HepG2 (cell line): ENCODE data around the gene C5AR2. TPM values are rescaled to one million over a fixed set of nuclear protein-coding genes. Genes with fewer than 3 reads are reported as not detected.
"Not testable (repeated sequence)": the region's sequence is repeated elsewhere in the genome, so short reads cannot be mapped to it uniquely, and the experiment has no call there.

Experiments used
- ATAC-seq: fragments of 200-7000 bp; cut with Tn5 transposase; 3 replicates; pipeline ENCODE4 v1.9.1; 2020; ENCODE audit warnings: mild to moderate bottlenecking, moderate library complexity
- BruUV-seq: library from RNA; stranded (reverse); fragments of 400-500 nt; replicated peaks from 2 replicates; lab custom pipeline; 2021; lab: Mats Ljungman, UMichigan
- CTCF ChIA-PET: fragments of 300-600 bp; formaldehyde crosslinking; extraction: SDS; loops from one replicate; lab custom pipeline; 2021; ENCODE audit warnings: low total read pairs, inconsistent platforms, low intra/inter-chr PET ratio; lab: Yijun Ruan, JAX
- POLR2A ChIA-PET: fragments of 350-600 bp; sonication (Branson Sonifier 250); formaldehyde crosslinking; loops from one replicate; lab custom pipeline; 2020; ENCODE audit warnings: antibody characterized with exemption, inconsistent platforms; lab: Yijun Ruan, JAX
- DNase-seq: peaks from one replicate; pipeline ENCODE4 v3.0.0-alpha.2; 2015; ENCODE audit warnings: low spot score
- FAIRE-seq: peaks from 3 replicates; lab custom pipeline; 2011; peaks lifted over from hg19 to GRCh38; lab: Jason Lieb, UNC
- H2AFZ ChIP-seq: one replicate; pipeline ENCODE4 v1.6.1; 2011; ENCODE audit warnings: low read length, inconsistent platforms
- H3K27ac ChIP-seq: fragments of 300-600 bp; 3 replicates; pipeline ENCODE4 v1.8.0; 2011; ENCODE audit warnings: mixed run types, mild to moderate bottlenecking, mixed read lengths, low read length, inconsistent platforms; ENCODE audit not compliant: insufficient read depth; ENCODE audit errors: extremely low read length
- H3K27me3 ChIP-seq, 2 experiments: fragments of 200-600 bp in 1 of 2; 2 replicates in 1 of 2; 3 replicates in 1 of 2; pipeline versions ENCODE4 v1.6.0 to v1.8.0; 2011; ENCODE audit warnings: low read length in 2 of 2, mild to moderate bottlenecking in 2 of 2, moderate library complexity in 2 of 2, inconsistent platforms in 1 of 2; ENCODE audit not compliant: insufficient read depth in 2 of 2, control insufficient read depth in 1 of 2
- H3K36me3 ChIP-seq, 2 experiments: fragments of 200-600 bp in 1 of 2; replicated peaks in 1 of 2; 2 replicates in 1 of 2; 3 replicates in 1 of 2; pipeline versions ENCODE4 v1.5.1 to v1.8.0; 2011; ENCODE audit warnings: low read length in 2 of 2, inconsistent platforms in 1 of 2; ENCODE audit not compliant: insufficient read depth in 2 of 2, control insufficient read depth in 1 of 2
- H3K4me1 ChIP-seq: 2 replicates; pipeline ENCODE4 v1.5.1; 2012; ENCODE audit warnings: low read length, inconsistent platforms; ENCODE audit not compliant: insufficient read depth
- H3K4me2 ChIP-seq: 2 replicates; pipeline ENCODE4 v1.6.0; 2011; ENCODE audit warnings: low read depth, low read length, inconsistent platforms
- H3K4me3 ChIP-seq, 3 experiments: fragments of 200-600 bp in 1 of 3; sonication (generic), shearing (Covaris generic) in 1 of 3; replicated peaks in 1 of 3; 2 replicates each; pipeline ENCODE4 v1.5.1; 2011 to 2016; ENCODE audit warnings: low read length in 3 of 3, inconsistent platforms in 2 of 3, low read depth in 2 of 3, mild to moderate bottlenecking in 2 of 3, control low read depth in 1 of 3, mixed read lengths in 1 of 3; ENCODE audit not compliant: insufficient read depth in 1 of 3
- H3K79me2 ChIP-seq: one replicate; pipeline ENCODE4 v1.6.1; 2011; ENCODE audit warnings: low read length, inconsistent platforms; ENCODE audit not compliant: insufficient read depth
- H3K9ac ChIP-seq: 2 replicates; pipeline ENCODE4 v1.6.0; 2011; ENCODE audit warnings: mild to moderate bottlenecking, low read depth, low read length, inconsistent platforms; ENCODE audit not compliant: insufficient read depth
- H3K9me3 ChIP-seq: 2 replicates; pipeline ENCODE4 v1.5.1; 2012; ENCODE audit warnings: mild to moderate bottlenecking, low read length
- H4K20me1 ChIP-seq: 2 replicates; pipeline ENCODE4 v1.6.0; 2011; ENCODE audit warnings: inconsistent platforms, mild to moderate bottlenecking, low read length, moderate library complexity; ENCODE audit not compliant: insufficient read depth
- THAP11 ChIP-seq: IDR thresholded peaks from 2 replicates; pipeline ENCODE4 v1.6.1; 2016; ENCODE audit warnings: missing biosample characterization, missing genetic modification reagents
- ZNF143 ChIP-seq: sonication (generic); formaldehyde crosslinking; IDR thresholded peaks from 2 replicates; pipeline ENCODE4 v1.4.0; 2020; ENCODE audit warnings: missing genetic modification reagents
- ZNF180 ChIP-seq: sonication (generic); formaldehyde crosslinking; IDR thresholded peaks from 2 replicates; pipeline ENCODE4 v1.4.0; 2020; ENCODE audit warnings: low read depth, missing genetic modification reagents, borderline replicate concordance
- whole genome bisulfite sequencing: methylation state at CpG from one replicate; pipeline ENCODE4 v1.1.6; 2017; ENCODE audit warnings: low lambda C conversion rate; 5-methylcytosine and 5-hydroxymethylcytosine counted together
- in situ Hi-C: cut with HindIII; loops from 2 replicates; pipeline ENCODE4 v1.10.0; 2017; ENCODE audit warnings: low pct_unique_long_range_greater_than_20kb; ENCODE audit not compliant: extremely low pct_ligation_motif_present
- intact Hi-C: fragments of 100-400 bp; cut with micrococcal nuclease; formaldehyde crosslinking; loops from one replicate; pipeline ENCODE4 v1.10.0; 2022; ENCODE audit not compliant: unreplicated experiment
- polyA plus RNA-seq, 8 experiments: library from polyadenylated mRNA; depleted of rRNA in 3 of 8; stranded (reverse) in 7 of 8; unstranded in 1 of 8; fragments of >200 nt; fragmentation: Illumina TruSeq in 4 of 8; extraction: Trizol in 4 of 8; gene quantifications; 2 replicates each; pipeline versions ENCODE4 v1.2.1 to v1.2.3, GENCODE V29; 2011 to 2016; ENCODE audit warnings: low read depth in 4 of 8, missing spikeins in 1 of 8, mixed read lengths in 1 of 8; ENCODE audit not compliant: insufficient read depth in 1 of 8
- total RNA-seq, 5 experiments: library from RNA; depleted of rRNA; stranded (reverse); fragments of >200 nt; fragmentation: Illumina TruSeq; extraction: Trizol; gene quantifications; 2 replicates each; pipeline ENCODE4 v1.2.3, GENCODE V29; 2016; ENCODE audit warnings: low read depth in 1 of 5
- TF ChIP-seq, protein P1 (sequence below), 2 experiments: sonication (generic) in 1 of 2; formaldehyde crosslinking in 1 of 2; IDR thresholded peaks; 2 replicates each; pipeline versions ENCODE4 v1.6.1 to v1.9.0; 2014 to 2022; ENCODE audit warnings: antibody characterized with exemption in 1 of 2, borderline replicate concordance in 1 of 2, inconsistent platforms in 1 of 2, low read depth in 1 of 2, missing genetic modification reagents in 1 of 2

Gene C5AR2
- total and polyA plus RNA-seq, 2 of the 13 experiments (the other 11 are each of a cell fraction or from before 2014, with no cell fraction given), result 0.09 to 0.24 TPM

DNA sequence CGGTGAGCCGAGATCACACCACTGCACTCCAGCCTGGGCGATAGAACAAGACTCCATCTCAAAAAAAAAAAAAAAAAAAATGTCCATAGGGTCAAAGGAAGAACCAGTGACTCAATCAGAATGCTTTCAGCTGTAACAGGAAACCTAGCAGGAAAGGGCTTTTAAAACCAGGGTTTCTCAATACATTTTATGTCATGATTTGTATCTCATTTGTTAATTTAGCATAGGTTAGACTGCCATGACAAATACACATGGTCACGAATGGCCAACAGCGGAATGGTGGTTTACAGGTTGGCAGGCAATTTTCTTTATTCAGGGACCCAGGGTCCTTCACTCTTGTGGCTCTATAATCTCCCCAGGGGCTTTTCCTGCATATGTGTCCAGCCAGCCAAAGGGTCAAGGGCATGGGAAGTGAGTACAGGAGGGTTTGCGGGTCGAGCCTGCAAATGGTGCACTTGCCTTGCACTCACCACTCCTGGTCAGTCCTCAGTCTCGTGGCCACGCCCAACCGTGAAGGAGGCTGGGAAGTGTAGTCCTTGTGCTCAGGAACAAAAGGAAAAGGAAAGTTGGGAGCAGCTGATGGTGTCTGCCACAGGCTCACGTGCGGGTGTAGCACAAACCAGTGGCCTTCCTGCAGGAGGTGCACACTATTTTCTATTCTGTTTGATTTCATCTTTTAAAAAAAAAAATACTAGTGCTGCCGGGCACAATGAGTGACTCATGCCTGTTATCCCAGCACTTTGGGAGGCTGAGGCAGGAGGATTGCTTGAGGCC is 32.0 kb downstream of the C5AR2 start:
- Histone ChIP-seq H3K36me3 (peaks cover 29 to 57% of the 10 kb centered on the region in 2 experiments), H3K4me3 (no peak overlapping the region), H3K27ac (no peak overlapping the region), H2AFZ (no peak overlapping the region), H3K9ac (no peak overlapping the region), H3K79me2 (no peaks in the 10 kb centered on the region), H3K4me2 (no peak overlapping the region), H4K20me1 (0 out of 2 replicates have a peak, but pooled peaks cover 6% of the 10 kb centered on the region), H3K9me3 (no peaks in the 10 kb centered on the region), H3K4me1 (no peaks in the 10 kb centered on the region), H3K27me3 (no peaks in the 10 kb centered on the region)
- TF ChIP-seq ZNF143 (CRISPR knock-in tag), result peak; percentile 75
- TF ChIP-seq ZNF180 (CRISPR knock-in tag), result no peak
- TF ChIP-seq, protein P1, sequence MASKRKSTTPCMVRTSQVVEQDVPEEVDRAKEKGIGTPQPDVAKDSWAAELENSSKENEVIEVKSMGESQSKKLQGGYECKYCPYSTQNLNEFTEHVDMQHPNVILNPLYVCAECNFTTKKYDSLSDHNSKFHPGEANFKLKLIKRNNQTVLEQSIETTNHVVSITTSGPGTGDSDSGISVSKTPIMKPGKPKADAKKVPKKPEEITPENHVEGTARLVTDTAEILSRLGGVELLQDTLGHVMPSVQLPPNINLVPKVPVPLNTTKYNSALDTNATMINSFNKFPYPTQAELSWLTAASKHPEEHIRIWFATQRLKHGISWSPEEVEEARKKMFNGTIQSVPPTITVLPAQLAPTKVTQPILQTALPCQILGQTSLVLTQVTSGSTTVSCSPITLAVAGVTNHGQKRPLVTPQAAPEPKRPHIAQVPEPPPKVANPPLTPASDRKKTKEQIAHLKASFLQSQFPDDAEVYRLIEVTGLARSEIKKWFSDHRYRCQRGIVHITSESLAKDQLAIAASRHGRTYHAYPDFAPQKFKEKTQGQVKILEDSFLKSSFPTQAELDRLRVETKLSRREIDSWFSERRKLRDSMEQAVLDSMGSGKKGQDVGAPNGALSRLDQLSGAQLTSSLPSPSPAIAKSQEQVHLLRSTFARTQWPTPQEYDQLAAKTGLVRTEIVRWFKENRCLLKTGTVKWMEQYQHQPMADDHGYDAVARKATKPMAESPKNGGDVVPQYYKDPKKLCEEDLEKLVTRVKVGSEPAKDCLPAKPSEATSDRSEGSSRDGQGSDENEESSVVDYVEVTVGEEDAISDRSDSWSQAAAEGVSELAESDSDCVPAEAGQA (IDR thresholded peaks at IDR 0.05; ENCODE audit: low read depth), result no peak
- TF ChIP-seq, protein P1 (CRISPR knock-in tag; IDR thresholded peaks at IDR 0.05; ENCODE audit: borderline replicate concordance), result no peak
- TF ChIP-seq THAP11, result peak; percentile 70
- no peak for FAIRE-seq
- intact Hi-C loops (no loop called here), in situ Hi-C loops (no loop called here)
- DNase-seq, result no peak
- CTCF ChIA-PET, result no interaction called here
- POLR2A ChIA-PET, result no interaction called here
- no peak; the same call in 2 of the 3 replicates for ATAC-seq
- WGBS, result 94% methylated on average over 13 of the region's 13 CpGs
- TSS peak; percentile 50 for BruUV-seq

DNA sequence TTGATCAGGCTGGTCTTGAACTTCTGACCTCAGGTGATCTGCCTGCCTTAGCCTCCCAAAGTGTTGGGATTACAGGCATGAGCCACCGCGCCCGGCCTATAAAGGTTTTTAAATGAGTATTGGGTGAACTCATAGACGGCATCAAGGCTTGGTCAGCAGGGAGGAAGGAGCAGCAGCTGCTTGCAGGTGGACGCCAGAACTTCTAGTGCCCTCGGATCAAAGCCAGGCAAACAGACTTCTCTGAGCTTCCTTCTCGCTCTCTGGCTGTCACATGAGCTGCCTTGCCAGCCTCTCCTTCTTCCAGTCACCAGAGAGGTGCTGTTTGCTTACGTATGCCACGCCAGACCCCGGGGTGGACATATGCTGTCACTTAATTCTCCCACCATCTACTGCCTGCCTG is 33.5 kb downstream of the C5AR2 start:
- FAIRE-seq, H3K4me2 ChIP-seq, H3K4me3 ChIP-seq, H4K20me1 ChIP-seq, H3K27ac ChIP-seq, H3K9ac ChIP-seq, ATAC-seq, H2AFZ ChIP-seq, BruUV-seq, intact Hi-C loops, H3K4me1 ChIP-seq, H3K79me2 ChIP-seq, CTCF ChIA-PET, H3K27me3 ChIP-seq, DNase-seq, H3K9me3 ChIP-seq, POLR2A ChIA-PET, in situ Hi-C loops: not testable (repeated sequence)
- peaks cover 20 to 58% of the 10 kb centered on the region in 2 experiments for H3K36me3 ChIP-seq
- WGBS, result 88% methylated on average over 10 of the region's 10 CpGs
